ENCODE measurements around the gene OLFML2A.
"Not testable (repeated sequence)": the region's sequence is repeated elsewhere in the genome, so short reads cannot be mapped to it uniquely, and the experiment has no call there.

OLFML2A gene

GRCh38 chr9:124831642-124832364 is 54.9 kb downstream of the OLFML2A start:
- ATAC-seq (replicated peaks; ENCODE audit: extremely low read depth, poor library complexity, severe bottlenecking), result no peak
- H3K36me3 Mint-ChIP-seq (ENCODE audit: insufficient read depth), result no peaks in the 10 kb centered on the region
- no peak overlapping the region for H3K27ac Mint-ChIP-seq (ENCODE audit: low read depth)
- DNase-seq (ENCODE audit: low spot score in 2 of 2), result no peak
- no peak overlapping the region for H3K4me3 Mint-ChIP-seq
- H3K9me3 Mint-ChIP-seq, result no peaks in the 10 kb centered on the region
- no peaks in the 10 kb centered on the region for H3K4me1 Mint-ChIP-seq
- no peaks in the 10 kb centered on the region for H3K27me3 Mint-ChIP-seq

GRCh38 chr9:124834591-124834990 is 57.7 kb downstream of the OLFML2A start:
- H3K27ac Mint-ChIP-seq (ENCODE audit: low read depth), result no peak overlapping the region
- no peaks in the 10 kb centered on the region for H3K9me3 Mint-ChIP-seq
- H3K4me1 Mint-ChIP-seq, result no peaks in the 10 kb centered on the region
- no peaks in the 10 kb centered on the region for H3K36me3 Mint-ChIP-seq (ENCODE audit: insufficient read depth)
- H3K4me3 Mint-ChIP-seq, result no peak overlapping the region
- ATAC-seq (replicated peaks; ENCODE audit: extremely low read depth, poor library complexity, severe bottlenecking) (no peak), DNase-seq (ENCODE audit: low spot score in 2 of 2) (no peak)
- no peaks in the 10 kb centered on the region for H3K27me3 Mint-ChIP-seq

- Mint-ChIP-seq H3K27ac (ENCODE audit: low read depth) (no peak overlapping the region), H3K27me3 (no peaks in the 10 kb centered on the region), H3K4me3 (no peak overlapping the region), H3K4me1 (no peaks in the 10 kb centered on the region), H3K9me3 (no peaks in the 10 kb centered on the region), H3K36me3 (ENCODE audit: insufficient read depth) (no peaks in the 10 kb centered on the region)
- ATAC-seq (replicated peaks; ENCODE audit: extremely low read depth, poor library complexity, severe bottlenecking) (no peak), DNase-seq (ENCODE audit: low spot score in 2 of 2) (no peak)
These were observed 58.2 kb downstream of the OLFML2A start for GRCh38 chr9:124835026-124835557.

GRCh38 chr9:124838132-124838531 is 61.2 kb downstream of the OLFML2A start:
- not testable (repeated sequence) for H3K36me3 Mint-ChIP-seq (ENCODE audit: insufficient read depth); DNase-seq (ENCODE audit: low spot score in 2 of 2); H3K4me3 Mint-ChIP-seq; ATAC-seq (replicated peaks; ENCODE audit: extremely low read depth, poor library complexity, severe bottlenecking); H3K9me3 Mint-ChIP-seq; H3K27ac Mint-ChIP-seq (ENCODE audit: low read depth); H3K27me3 Mint-ChIP-seq; H3K4me1 Mint-ChIP-seq

GRCh38 chr9:124838567-124839275 is 61.8 kb downstream of the OLFML2A start:
- H3K9me3 Mint-ChIP-seq; H3K4me3 Mint-ChIP-seq; H3K36me3 Mint-ChIP-seq (ENCODE audit: insufficient read depth); H3K27ac Mint-ChIP-seq (ENCODE audit: low read depth); DNase-seq (ENCODE audit: low spot score in 2 of 2); ATAC-seq (replicated peaks; ENCODE audit: extremely low read depth, poor library complexity, severe bottlenecking); H3K4me1 Mint-ChIP-seq; H3K27me3 Mint-ChIP-seq: not testable (repeated sequence)

GRCh38 chr9:124839612-124840299 is 62.8 kb downstream of the OLFML2A start:
- no peak overlapping the region for H3K4me3 Mint-ChIP-seq
- H3K9me3 Mint-ChIP-seq, result no peaks in the 10 kb centered on the region
- H3K27ac Mint-ChIP-seq (ENCODE audit: low read depth), result no peak overlapping the region
- H3K4me1 Mint-ChIP-seq, result no peaks in the 10 kb centered on the region
- H3K27me3 Mint-ChIP-seq, result no peaks in the 10 kb centered on the region
- ATAC-seq (replicated peaks; ENCODE audit: extremely low read depth, poor library complexity, severe bottlenecking), result no peak
- DNase-seq (ENCODE audit: low spot score in 2 of 2), result no peak
- H3K36me3 Mint-ChIP-seq (ENCODE audit: insufficient read depth), result no peaks in the 10 kb centered on the region

GRCh38 chr9:124840300-124840833 is 63.4 kb downstream of the OLFML2A start:
- no peak for DNase-seq (ENCODE audit: low spot score in 2 of 2)
- no peak overlapping the region for H3K27ac Mint-ChIP-seq (ENCODE audit: low read depth)
- no peaks in the 10 kb centered on the region for H3K9me3 Mint-ChIP-seq
- H3K4me1 Mint-ChIP-seq, result no peaks in the 10 kb centered on the region
- H3K36me3 Mint-ChIP-seq (ENCODE audit: insufficient read depth), result no peaks in the 10 kb centered on the region
- ATAC-seq (replicated peaks; ENCODE audit: extremely low read depth, poor library complexity, severe bottlenecking), result no peak
- peaks cover under 1% of the 10 kb centered on the region for H3K27me3 Mint-ChIP-seq
- no peak overlapping the region for H3K4me3 Mint-ChIP-seq

GRCh38 chr9:124841075-124841821 is 64.3 kb downstream of the OLFML2A start:
- H3K4me1 Mint-ChIP-seq, result no peaks in the 10 kb centered on the region
- H3K9me3 Mint-ChIP-seq, result no peaks in the 10 kb centered on the region
- no peak overlapping the region for H3K4me3 Mint-ChIP-seq
- DNase-seq (ENCODE audit: low spot score in 2 of 2) (no peak), ATAC-seq (replicated peaks; ENCODE audit: extremely low read depth, poor library complexity, severe bottlenecking) (no peak)
- no peak overlapping the region for H3K27ac Mint-ChIP-seq (ENCODE audit: low read depth)
- no peaks in the 10 kb centered on the region for H3K36me3 Mint-ChIP-seq (ENCODE audit: insufficient read depth)
- peaks cover 9% of the 10 kb centered on the region for H3K27me3 Mint-ChIP-seq

- no peaks in the 10 kb centered on the region for H3K9me3 Mint-ChIP-seq
- H3K27ac Mint-ChIP-seq (ENCODE audit: low read depth), result no peak overlapping the region
- H3K36me3 Mint-ChIP-seq (ENCODE audit: insufficient read depth), result no peaks in the 10 kb centered on the region
- no peak for DNase-seq (ENCODE audit: low spot score in 2 of 2)
- H3K27me3 Mint-ChIP-seq, result peaks cover 9% of the 10 kb centered on the region
- ATAC-seq (replicated peaks; ENCODE audit: extremely low read depth, poor library complexity, severe bottlenecking), result no peak
- no peaks in the 10 kb centered on the region for H3K4me1 Mint-ChIP-seq
- H3K4me3 Mint-ChIP-seq, result no peak overlapping the region
These were observed 66.6 kb downstream of the OLFML2A start for GRCh38 chr9:124843456-124844034.

- H3K27me3 Mint-ChIP-seq, result peaks cover 9% of the 10 kb centered on the region
- no peaks in the 10 kb centered on the region for H3K36me3 Mint-ChIP-seq (ENCODE audit: insufficient read depth)
- no peak overlapping the region for H3K4me3 Mint-ChIP-seq
- H3K4me1 Mint-ChIP-seq, result no peaks in the 10 kb centered on the region
- ATAC-seq (replicated peaks; ENCODE audit: extremely low read depth, poor library complexity, severe bottlenecking) (no peak), DNase-seq (ENCODE audit: low spot score in 2 of 2) (no peak)
- no peak overlapping the region for H3K27ac Mint-ChIP-seq (ENCODE audit: low read depth)
- no peaks in the 10 kb centered on the region for H3K9me3 Mint-ChIP-seq
These were observed 67.4 kb downstream of the OLFML2A start for GRCh38 chr9:124844291-124844690.

- not testable (repeated sequence) for H3K27me3 Mint-ChIP-seq; H3K4me3 Mint-ChIP-seq; H3K36me3 Mint-ChIP-seq (ENCODE audit: insufficient read depth); ATAC-seq (replicated peaks; ENCODE audit: extremely low read depth, poor library complexity, severe bottlenecking); H3K9me3 Mint-ChIP-seq; DNase-seq (ENCODE audit: low spot score in 2 of 2); H3K27ac Mint-ChIP-seq (ENCODE audit: low read depth); H3K4me1 Mint-ChIP-seq
These were observed 69.5 kb downstream of the OLFML2A start for GRCh38 chr9:124846467-124846866.

GRCh38 chr9:124846969-124847368 is 70.0 kb downstream of the OLFML2A start:
- Mint-ChIP-seq H3K36me3 (ENCODE audit: insufficient read depth) (no peaks in the 10 kb centered on the region), H3K27me3 (peaks cover 9% of the 10 kb centered on the region), H3K4me3 (no peak overlapping the region), H3K9me3 (no peaks in the 10 kb centered on the region), H3K27ac (ENCODE audit: low read depth) (no peak overlapping the region), H3K4me1 (peaks cover 8% of the 10 kb centered on the region)
- ATAC-seq (replicated peaks; ENCODE audit: extremely low read depth, poor library complexity, severe bottlenecking) (no peak), DNase-seq (ENCODE audit: low spot score in 2 of 2) (no peak)

Measured in central memory CD8-positive, alpha-beta T cell (primary cell).